SH-SY5Y (cell line): Measurements from ENCODE around the gene ADM2.

Experiments
- GATA2 ChIP-seq: IDR thresholded peaks from 2 replicates; pipeline ENCODE4 v1.6.1; 2011; ENCODE audit warnings: mild to moderate bottlenecking, low read depth, low read length
- GATA3 ChIP-seq: IDR thresholded peaks from 2 replicates; pipeline ENCODE4 v1.6.1; 2011; ENCODE audit warnings: low read depth, mild to moderate bottlenecking, low read length, moderate library complexity

ADM2 gene

DNA sequence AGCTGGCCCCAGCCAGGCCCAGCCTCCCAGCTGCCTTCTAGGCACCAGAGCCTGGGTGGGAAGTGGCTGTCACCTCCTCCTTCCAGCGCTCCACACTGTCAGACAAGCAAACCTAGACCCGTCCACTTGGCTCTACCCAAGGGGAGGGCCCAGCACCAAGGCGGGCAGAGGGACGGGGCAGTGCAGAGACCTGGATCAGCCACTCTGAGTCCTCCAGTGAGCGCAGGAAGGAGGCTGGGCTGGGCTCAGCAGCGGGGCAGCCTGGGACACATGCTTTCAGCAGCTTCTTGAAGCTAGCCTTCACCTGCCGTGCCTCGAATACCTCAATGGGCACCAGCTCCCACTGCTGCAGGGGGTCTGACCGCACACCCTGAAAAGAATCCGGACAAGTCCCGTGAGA lies 25.3 kb upstream of the ADM2 start:
- TF ChIP-seq GATA2 (no peak), GATA3 (no peak)

DNA sequence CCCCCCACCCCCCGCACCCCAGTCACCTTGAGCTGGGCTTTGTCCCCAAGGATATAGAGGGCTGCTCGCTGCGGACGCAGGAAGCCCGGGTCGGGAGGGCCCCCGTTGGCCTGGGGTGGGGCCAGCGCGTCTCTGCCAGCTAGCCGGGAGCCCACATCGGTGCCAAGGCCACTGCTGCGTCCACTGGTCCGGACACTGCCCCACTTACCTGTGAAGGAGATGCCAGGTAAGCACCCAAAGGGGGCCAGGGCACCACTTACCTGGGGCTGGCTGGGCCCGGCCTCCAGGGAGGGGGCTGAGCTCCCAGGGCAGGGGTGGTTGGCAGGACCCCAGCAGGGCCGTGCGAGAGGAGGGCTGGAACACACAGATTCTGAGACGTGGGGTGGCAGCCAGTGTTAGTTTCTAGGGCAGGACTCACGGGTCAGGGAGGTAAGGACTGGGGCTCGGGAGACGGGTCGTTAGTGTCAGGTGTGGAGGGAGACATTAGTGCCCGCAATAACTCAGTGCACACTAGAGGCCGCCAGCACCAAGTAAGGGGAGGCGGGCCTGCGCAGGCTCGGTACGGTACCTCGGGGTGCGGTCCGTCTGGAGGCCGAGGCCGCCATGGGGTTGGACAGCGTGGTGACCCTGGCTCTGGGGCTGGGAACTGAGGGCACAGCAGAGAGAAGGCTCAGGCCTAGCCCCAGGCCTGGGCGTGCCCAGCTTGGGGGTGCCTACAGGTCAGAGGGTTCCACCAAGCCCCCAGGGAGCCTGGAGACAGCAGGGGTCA lies 24.7 kb upstream of the ADM2 start:
- no peak for TF ChIP-seq GATA3
- no peak for TF ChIP-seq GATA2

DNA sequence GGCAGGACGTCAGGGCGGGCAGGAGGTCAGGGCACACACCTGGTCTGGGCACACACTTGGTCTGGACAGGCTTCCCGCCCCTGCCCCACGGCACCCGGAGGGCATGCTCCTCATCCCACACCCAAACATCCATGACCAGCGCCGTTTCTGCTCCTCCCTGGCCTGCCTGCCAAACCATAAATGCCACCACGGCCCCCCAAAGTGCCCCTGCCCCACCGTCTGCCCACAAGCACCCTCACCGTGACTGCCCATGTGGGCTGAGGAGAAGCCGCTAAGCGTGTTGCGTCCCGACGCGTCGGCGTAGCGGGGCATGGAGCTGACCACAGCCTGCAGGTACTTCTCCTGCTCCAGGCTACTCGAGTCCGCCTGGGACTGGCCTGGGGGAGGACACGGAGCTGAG lies 22.3 kb upstream of the ADM2 start:
- TF ChIP-seq GATA3 = no peak
- TF ChIP-seq GATA2 = no peak

DNA sequence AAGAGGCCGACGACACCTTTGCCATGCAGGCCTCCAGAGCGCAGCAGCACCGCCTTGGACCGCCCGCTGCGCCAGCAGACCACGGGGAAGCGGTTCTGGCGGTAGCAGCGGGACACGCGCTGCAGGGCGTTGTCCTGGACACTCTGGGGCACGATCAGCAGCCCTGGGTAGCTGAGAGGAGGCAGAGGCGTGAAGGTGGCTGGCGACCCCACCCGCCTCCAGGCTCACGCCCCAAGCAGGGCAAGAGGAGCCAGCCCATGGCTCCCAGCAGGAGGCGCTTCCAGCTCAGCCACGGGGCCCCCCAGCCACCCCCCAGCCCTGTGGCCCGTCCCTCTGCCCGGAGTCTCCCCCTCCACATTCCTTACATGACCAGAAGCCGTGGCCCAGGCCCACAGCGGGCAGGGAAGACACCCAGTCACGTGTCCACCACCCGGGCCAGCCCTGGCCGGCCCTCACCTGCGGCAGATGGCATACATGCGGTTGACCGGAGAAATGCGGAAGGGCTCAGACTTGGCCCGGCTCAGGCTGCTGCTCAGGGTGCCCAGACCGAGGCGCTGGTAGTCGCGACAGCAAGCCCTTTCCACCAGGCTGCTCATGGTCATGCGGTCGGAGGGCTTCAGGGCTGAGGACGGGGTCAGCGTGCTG lies 21.7 kb upstream of the ADM2 start:
- TF ChIP-seq GATA2 (no peak), GATA3 (no peak)

DNA sequence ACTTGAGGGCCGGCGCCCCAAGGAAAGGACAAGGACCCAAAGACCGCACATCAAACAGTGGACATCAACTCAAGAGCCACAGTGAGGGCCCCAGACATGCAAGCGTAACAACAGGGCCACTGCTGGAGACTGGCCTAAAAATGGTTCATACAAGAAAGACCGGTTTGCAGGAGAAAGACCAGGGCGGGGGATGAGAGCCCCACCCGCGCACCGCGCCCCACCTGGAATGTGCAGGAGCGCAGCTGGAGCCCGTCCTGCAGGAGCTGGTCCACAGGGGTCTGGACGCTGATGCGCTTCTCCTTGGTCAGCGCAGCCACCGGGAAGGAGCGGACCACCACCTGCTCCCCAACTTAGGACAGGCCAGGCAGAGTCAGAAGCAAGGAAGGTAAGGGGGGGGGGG lies 20.4 kb upstream of the ADM2 start:
- TF ChIP-seq GATA3 = no peak
- no peak for TF ChIP-seq GATA2

DNA sequence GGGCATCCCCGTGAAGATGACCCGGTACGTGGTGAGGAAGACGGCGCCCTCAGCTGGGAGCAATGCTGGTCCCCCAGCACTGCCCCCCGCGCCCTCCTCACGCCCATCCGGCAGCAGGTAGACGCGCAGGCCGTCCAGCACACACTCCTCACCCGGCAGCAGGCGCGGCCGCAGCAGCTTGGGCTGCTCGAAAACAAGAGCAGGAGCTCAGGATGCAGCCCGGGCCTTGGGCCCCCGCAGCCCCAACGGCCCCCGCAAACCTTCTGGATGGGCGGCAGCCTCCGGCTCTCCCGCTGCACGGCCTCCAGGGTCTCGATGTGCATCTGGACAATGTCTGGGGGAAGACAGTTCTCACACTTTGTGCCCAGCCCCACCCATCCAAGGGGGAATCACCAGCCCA lies 19.8 kb upstream of the ADM2 start:
- TF ChIP-seq GATA2 (no peak), GATA3 (no peak)

DNA sequence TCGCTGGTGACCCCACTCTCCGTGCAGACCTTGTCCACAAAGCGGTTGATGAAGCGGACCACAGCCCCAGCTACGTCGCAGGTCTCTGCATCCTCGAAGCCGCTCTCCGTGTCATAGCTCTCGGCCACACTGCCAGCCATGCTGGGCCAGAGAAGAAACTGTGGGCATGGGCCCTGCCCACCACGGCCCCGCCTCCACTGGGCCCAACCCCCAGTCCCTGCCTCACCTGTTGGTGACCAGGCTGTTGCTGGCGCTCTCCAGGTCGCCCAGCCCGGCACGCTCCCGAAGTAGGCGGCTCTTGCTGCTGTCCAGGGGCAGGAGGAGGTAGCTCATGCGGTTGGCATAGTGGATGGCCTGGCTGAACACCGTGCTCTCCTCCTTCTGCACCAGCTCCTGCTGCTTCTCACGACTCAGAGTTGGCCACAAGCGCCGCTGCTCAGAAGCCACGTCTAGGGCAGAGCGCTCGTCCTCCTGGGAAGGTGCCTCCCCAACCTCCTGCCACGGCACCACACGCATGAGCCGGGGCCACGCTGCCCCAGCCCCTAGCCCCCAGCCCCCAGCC lies 19.3 kb upstream of the ADM2 start:
- TF ChIP-seq GATA2 (no peak), GATA3 (no peak)

DNA sequence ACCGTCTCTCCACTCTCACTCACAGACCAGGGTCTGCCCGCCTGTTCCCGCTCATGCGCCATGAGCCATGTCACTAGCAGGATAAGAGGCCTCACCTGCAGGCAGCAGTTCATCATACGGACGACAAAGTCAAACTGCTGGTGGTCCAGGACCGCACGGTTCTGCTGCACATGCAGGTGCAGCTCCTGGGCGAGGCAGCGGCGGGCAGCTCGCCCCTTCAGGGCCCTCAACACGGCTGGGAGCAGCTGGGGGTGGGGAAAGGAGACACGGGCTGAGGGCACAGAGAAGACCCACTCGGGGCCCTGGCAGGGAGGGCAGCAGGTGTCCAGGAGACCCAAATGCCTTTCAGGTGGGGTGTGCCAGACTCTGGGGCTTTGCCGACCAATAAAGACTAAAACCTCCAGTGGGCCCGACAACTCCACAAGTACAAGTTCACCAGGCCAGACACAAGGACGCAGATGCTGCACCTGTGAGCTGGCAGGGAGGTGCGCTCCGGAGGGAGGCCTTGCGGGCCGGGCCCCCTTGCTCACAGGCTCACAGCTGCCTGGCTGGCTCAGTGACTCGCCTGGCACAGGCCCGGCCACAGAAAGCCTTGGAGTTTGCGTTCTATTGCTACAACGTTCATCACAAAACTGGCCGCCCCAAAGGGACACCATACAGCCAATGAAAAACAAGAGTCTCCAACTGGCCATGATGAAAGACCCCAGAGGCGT lies 18.0 kb upstream of the ADM2 start:
- TF ChIP-seq GATA3 (no peak), GATA2 (no peak)

DNA sequence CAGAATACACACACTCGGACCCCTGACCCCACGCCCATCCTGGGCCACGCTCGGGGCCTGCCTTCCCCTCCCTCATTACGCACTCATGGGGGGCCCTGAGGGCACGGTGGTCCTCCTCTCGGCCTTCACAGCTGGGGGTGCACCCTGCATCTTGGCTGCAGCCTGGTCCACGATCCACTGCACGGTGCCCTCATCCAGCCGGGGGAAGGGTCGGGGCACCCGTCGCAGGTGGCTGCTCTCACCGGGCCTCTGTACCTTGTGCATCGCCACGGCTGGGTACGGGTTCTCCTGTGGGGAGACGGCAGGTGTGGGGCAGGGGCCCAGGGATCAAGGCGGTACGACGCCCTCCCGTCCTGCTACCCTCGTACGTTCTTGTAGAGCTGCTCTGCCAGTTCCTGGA lies 16.9 kb upstream of the ADM2 start:
- TF ChIP-seq GATA3 (no peak), GATA2 (no peak)

DNA sequence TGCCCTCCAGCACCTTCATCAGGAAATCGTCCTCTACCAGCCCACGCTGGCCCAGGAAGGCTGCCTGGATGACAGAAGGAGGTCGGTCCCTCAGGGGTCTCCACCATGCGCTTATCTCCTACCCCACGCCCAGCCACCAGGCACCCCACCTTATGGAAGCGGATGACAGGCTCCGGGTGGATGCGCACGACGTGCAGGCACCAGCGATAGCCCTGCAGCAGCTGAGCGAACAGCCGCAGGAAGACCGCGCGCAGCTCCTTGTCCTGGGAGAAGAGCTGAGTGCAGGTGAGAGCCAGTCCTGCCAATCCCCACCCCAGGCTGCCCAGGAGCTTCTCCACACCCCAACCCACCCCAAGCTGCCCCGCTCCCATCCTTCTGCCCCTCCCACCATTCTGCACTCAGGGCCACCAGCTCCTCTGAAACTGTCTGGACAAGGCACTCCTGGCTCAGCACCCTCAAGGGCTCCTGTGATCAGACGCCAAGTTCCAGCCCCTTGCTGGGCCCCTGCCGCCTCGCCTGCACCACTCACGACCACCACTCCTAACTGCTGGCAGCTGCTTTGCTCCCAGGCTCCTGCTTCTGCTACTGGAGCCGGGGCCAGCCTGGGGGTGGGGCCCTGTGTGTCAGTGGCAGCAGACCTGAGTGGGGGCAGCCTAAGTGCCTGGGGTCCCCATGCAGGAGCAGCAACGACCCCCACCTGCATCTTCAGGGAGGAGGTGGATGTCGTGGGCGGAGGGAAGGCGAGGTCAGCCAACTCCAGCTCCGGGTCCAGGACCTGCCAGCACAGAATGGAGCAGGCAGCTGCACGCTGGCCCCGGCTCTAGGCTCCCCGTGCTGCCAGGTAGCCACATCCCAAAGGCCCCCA lies 16.0 kb upstream of the ADM2 start:
- no peak for TF ChIP-seq GATA2
- no peak for TF ChIP-seq GATA3

DNA sequence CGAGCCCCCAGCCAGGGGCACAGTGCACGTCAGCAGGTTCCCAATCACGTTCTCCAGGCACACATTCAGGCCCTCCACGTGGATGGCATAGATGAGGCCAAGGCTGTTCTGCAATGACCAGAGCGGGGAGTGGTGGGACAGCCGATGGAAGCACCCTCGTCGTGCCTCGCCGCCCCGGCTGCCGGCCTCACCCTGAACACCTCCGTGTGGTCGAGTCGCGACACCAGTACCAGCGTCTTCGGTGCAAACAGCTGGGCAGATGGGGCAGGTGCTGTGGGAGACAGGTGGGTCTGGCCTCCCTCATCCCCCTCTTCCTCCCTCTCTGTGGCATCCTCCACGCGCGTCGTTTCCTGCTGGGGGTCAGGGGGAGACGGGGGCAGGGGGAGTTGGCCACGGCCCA lies 14.0 kb upstream of the ADM2 start:
- TF ChIP-seq GATA2 = no peak
- no peak for TF ChIP-seq GATA3

DNA sequence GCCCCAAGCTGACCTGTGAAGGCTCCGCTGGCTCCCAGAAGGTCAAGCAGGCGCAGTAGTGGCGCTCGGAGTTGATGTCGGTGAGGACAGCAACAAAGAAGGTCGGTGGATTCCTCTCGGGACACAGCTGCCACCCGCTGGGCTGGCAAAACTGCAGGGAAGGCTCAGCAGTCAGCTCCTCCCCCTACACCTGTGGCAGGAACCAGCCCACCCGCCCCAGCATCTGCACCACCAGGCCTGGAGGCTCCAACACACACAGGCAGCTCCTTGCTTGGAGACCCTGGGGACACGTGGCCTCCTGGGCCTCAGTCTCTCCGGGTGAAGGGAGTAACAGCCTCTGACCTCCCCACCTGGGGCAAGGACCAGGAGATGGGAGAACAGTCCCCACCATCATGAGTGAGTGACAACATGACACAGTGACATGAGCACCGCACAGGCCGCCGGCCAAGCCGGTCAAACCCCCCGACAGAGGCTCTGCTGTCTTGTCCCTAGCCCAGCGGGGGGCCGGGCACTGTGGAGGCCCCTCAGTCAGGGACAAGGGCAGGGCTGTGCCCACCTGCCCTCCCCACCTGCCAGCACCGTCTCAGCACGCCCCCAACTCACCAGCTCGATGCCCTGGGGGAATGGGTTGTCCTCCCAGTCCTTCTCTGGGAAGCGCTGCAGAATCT lies 13.4 kb upstream of the ADM2 start:
- TF ChIP-seq GATA2 (no peak), GATA3 (no peak)

DNA sequence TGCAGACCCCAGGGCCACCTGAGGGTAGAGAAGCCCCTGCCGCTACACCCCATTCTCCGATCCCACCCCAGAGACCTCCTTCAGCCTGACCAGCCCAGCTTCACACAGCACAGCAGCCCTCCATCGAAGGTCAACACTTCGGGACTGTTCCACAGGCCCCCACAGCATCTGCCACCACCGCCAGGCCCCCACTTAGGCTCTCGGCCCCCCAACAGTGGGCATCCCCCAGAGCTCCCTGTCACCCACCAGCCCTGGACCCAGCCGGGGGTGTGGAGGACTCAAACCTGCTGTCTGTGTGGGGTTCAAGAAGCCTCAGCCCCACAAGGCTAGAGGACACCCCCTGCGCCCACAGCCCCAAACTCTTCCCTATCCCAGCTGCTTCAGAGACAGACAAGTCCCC lies 12.7 kb upstream of the ADM2 start:
- TF ChIP-seq GATA2 = no peak
- TF ChIP-seq GATA3 = no peak
